Middle frontal gyrus (tissue), 1 donor: ENCODE measurements around the gene BMPR1B.
"Not testable (repeated sequence)": the region's sequence is repeated elsewhere in the genome, so short reads cannot be mapped to it uniquely, and the experiment has no call there.

Experiments used
- DNase-seq: peaks from one replicate; pipeline ENCODE4 v3.0.0-alpha.2; 2015; ENCODE audit warnings: low spot score; ENCODE audit errors: extremely low spot score

BMPR1B gene

GRCh38 chr4:94832329-94832728 lies 74.6 kb downstream of the BMPR1B start:
- DNase-seq = not testable (repeated sequence)

- DNase-seq = no peak
Observed at GRCh38 chr4:94833394-94833793, 75.6 kb downstream of the BMPR1B start.

GRCh38 chr4:94834501-94834900 lies 76.7 kb downstream of the BMPR1B start:
- no peak for DNase-seq

GRCh38 chr4:94841166-94841863 lies 83.6 kb downstream of the BMPR1B start:
- DNase-seq = not testable (repeated sequence)

GRCh38 chr4:94841864-94842221 lies 84.1 kb downstream of the BMPR1B start:
- no peak for DNase-seq

- DNase-seq = no peak
Observed at GRCh38 chr4:94843216-94843615, 85.5 kb downstream of the BMPR1B start.

- no peak for DNase-seq
Observed at GRCh38 chr4:94848326-94848725, 90.6 kb downstream of the BMPR1B start.

GRCh38 chr4:94849901-94850300 lies 92.1 kb downstream of the BMPR1B start:
- no peak for DNase-seq

GRCh38 chr4:94852616-94853015 lies 94.9 kb downstream of the BMPR1B start:
- DNase-seq = no peak

- no peak for DNase-seq
Observed at GRCh38 chr4:94856030-94856429, 98.3 kb downstream of the BMPR1B start.

- DNase-seq = no peak
Observed at GRCh38 chr4:94870146-94870545, 112.4 kb downstream of the BMPR1B start.

- DNase-seq = no peak
Observed at GRCh38 chr4:94871644-94872305, 114.0 kb downstream of the BMPR1B start.

- DNase-seq = no peak
Observed at GRCh38 chr4:94877973-94878372, 120.2 kb downstream of the BMPR1B start.

- DNase-seq = no peak
Observed at GRCh38 chr4:94880956-94881355, 123.2 kb downstream of the BMPR1B start.

- DNase-seq = no peak
Observed at GRCh38 chr4:94882756-94883155, 125.0 kb downstream of the BMPR1B start.

GRCh38 chr4:94887027-94887426 lies 129.3 kb downstream of the BMPR1B start:
- no peak for DNase-seq

- DNase-seq = no peak
Observed at GRCh38 chr4:94889523-94889922, 131.8 kb downstream of the BMPR1B start.

GRCh38 chr4:94889946-94890345 lies 132.2 kb downstream of the BMPR1B start:
- no peak for DNase-seq

- DNase-seq = no peak
Observed at GRCh38 chr4:94890579-94890978, 132.8 kb downstream of the BMPR1B start.

GRCh38 chr4:94892051-94892450 lies 134.3 kb downstream of the BMPR1B start:
- no peak for DNase-seq

GRCh38 chr4:94895081-94895480 lies 137.3 kb downstream of the BMPR1B start:
- DNase-seq = no peak

GRCh38 chr4:94897023-94897422 lies 139.3 kb downstream of the BMPR1B start:
- no peak for DNase-seq

GRCh38 chr4:94905511-94905910 lies 147.8 kb downstream of the BMPR1B start:
- no peak for DNase-seq
